SKM-1 treated with dmso at 0.1 percent for 144 hours (cell line): Measurements from ENCODE around the gene KCNJ8.
"Not testable (repeated sequence)": the region's sequence is repeated elsewhere in the genome, so short reads cannot be mapped to it uniquely, and the experiment has no call there.

Experiments used
- DNase-seq: peaks from one replicate; lab custom pipeline; 2025; ENCODE audit not compliant: unreplicated experiment; lab: John Stamatoyannopoulos, UW

Gene KCNJ8

DNA sequence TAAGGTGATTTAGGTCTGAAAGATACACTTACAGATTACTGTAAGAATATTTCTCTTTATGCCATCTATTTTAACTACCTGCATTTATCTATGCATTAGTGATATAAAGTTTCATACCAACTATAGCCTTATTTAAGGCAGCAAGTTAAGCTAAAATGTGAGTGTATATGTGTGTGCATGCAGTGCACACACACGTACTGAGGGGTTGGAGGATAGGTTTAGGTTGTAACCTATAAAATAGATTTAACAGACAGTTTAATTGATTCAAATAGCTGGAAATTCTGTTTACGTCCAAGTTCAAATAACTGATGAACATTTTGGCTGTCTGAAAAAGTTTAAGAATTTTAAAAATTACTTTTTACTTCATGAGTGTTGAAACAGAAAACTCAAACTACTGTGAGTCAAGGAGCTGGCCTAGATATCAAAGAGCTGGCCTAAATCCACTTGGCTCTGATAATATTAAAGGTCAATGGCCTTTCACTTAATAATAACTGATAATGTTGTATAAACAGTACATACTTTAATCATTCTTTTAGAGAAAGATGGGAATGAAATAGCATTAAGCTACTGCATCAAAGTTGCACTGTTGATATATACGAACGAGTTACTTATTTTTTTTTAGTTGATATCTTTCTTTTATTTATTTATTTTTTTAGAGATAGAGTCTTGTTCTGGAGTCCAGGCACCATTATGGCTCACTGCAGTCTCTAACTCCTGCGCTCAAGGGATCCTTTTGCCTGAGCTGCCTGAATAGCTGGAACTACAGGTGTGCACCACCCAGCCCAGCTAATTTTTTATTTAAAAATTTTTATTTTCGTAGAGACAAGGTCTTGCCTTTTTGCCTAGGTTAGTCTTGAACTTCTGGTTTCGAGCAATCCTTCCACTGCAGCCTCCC, 13.8 kb upstream of the KCNJ8 start:
- DNase-seq = no peak

- no peak for DNase-seq
Measured at GRCh38 chr12:21786041-21786531, 11.6 kb upstream of the KCNJ8 start.

- DNase-seq = not testable (repeated sequence)
Measured at GRCh38 chr12:21782723-21783122, 8.2 kb upstream of the KCNJ8 start.

DNA sequence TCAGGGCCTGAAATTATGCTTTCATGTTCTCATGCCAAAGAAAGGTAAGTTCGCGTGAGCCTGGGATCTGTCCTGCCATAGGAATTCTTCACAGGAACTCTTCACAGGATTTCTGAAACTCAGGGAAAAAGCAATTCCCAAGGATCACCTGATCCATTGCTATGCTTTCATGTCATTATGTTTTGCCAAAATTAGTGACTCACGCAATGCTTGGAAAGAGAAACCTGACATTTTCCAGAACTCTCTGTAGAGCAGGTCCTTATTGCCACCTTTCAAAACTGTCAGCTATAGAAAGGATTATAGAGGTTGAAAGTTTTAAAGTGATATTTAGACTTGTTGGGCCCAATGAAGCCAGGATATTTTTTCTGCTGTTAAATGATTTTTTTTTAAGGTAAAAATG, 6.3 kb upstream of the KCNJ8 start:
- no peak for DNase-seq

GRCh38 chr12:21776175-21776574, 1.7 kb upstream of the KCNJ8 start:
- no peak for DNase-seq

GRCh38 chr12:21775133-21775820, 771 bp upstream of the KCNJ8 start:
- no peak for DNase-seq

DNA sequence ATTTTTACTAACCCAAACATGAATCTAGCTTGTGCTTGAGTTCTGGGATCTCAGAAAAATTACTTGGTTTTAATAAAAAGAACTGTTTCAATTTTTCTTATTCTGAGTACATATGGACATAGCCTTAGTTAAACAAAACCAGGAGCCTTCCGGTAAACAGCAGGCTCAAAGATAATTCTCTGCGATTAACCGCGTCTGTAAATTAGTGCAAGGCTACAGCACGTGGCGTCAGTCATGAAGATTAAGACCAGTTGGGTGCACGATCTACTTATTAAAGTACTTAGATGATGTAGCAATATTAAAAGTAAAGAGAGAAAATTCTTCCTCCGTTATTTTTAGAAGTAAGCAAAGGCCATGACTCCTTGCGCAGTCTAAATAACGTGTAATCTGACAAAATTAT, 700 bp downstream of the KCNJ8 start:
- no peak for DNase-seq

- no peak for DNase-seq
Measured at GRCh38 chr12:21773263-21773741, 1.2 kb downstream of the KCNJ8 start.

- no peak for DNase-seq
Measured at GRCh38 chr12:21771311-21771710, 3.2 kb downstream of the KCNJ8 start.

- DNase-seq = no peak
Measured at GRCh38 chr12:21769307-21769706, 5.2 kb downstream of the KCNJ8 start.

- no peak for DNase-seq
Measured at GRCh38 chr12:21766403-21766802, 8.1 kb downstream of the KCNJ8 start.

- DNase-seq = no peak
Measured at GRCh38 chr12:21764950-21765349, 9.6 kb downstream of the KCNJ8 start.

DNA sequence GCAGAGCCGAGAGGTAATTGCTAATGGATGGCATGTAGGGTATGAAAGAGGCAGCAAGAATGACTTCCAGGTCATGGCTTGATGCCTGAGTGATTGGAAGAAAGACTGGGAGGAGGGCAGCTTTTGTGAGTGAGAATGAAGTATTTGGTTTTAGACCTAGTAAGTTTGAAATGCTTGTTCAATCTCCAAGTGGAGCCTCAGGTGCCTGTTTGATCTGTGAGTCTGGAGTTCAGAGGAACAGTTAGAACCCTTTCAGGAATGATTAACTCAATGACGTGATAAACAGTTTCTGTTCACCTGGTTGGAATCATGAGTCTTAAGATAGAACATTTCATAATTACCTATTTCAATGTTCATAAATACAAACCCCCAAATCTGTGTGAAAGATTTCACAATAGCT, 10.4 kb downstream of the KCNJ8 start:
- DNase-seq = no peak

- no peak for DNase-seq
Measured at GRCh38 chr12:21763531-21763930, 11.0 kb downstream of the KCNJ8 start.

DNA sequence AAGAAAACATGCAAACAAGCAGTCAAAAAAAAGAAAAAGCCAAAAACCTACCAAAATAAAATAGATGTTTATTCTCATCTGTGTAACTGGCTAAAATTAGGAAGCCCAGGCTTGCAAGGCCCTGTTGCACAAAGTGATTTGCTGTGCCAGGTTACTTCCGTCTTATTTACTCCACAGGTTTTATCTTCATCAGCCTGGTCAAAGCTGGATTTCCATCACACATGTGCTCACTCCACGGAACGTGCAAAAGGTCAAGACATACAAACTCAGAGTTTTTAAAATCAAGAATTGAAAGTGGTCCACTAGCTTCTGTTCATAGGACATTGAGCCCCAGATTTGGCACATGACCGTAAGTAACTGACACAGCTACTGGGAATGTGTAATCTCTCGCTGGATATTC, 14.8 kb downstream of the KCNJ8 start:
- DNase-seq = no peak

GRCh38 chr12:21757735-21758134, 16.8 kb downstream of the KCNJ8 start:
- DNase-seq = no peak

GRCh38 chr12:21756699-21757098, 17.8 kb downstream of the KCNJ8 start:
- no peak for DNase-seq

DNA sequence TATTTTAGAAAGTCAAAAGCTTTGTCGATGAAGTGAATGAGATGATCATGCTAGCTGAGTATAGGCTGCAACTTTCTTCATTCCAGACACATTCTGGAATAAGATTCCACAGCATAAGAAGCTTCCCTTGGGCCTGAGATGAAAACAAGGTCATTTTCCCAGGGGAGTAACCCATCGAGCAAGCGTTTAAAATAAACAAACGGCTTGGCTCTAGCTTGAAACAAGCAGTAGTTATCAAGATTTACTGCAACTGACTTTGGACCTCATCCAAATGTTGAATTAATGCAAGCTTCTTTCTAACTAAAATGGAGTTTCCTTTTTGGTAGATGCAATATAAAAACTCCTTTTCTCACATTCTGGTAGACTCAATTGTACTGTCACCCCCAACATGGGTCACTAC, 23.0 kb downstream of the KCNJ8 start:
- DNase-seq = no peak

DNA sequence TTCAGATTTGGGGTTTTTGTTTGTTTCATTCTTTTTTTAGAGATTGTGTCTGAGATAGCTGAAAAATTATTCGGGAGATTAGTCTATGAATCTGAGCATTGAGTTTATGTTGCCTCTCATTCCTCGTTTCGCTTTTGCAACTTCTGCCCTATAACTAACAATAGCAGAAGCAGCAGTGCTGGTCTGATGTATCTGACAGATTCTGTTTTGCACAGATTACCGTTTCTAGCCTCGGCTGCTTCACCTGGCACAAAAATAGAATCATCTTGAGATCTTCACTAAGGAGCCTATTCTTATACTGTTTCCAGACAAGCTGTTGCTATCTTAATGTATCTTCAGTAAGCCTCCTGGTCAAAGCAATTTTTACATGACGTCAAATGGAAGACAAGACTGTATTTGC, 29.2 kb downstream of the KCNJ8 start:
- no peak for DNase-seq

- DNase-seq = no peak
Measured at GRCh38 chr12:21731144-21731543, 43.4 kb downstream of the KCNJ8 start.

- DNase-seq = no peak
Measured at GRCh38 chr12:21725731-21726130, 48.8 kb downstream of the KCNJ8 start.
